HG03558 (cell line): ENCODE results near the gene LYPD1.

Source experiments
- ATAC-seq: cut with Tn5 transposase; IDR thresholded peaks from one replicate; pipeline ENCODE4 v1.9.1; 2021; ENCODE audit warnings: moderate number of reproducible peaks; ENCODE audit not compliant: unreplicated experiment; ENCODE audit errors: extremely low read depth

LYPD1 gene

GRCh38 chr2:132638313-132639040 is 31.5 kb downstream of the LYPD1 start:
- no peak for ATAC-seq

- no peak for ATAC-seq
These were observed 33.7 kb downstream of the LYPD1 start for GRCh38 chr2:132636346-132636745.

GRCh38 chr2:132633635-132634034 is 36.4 kb downstream of the LYPD1 start:
- ATAC-seq: no peak

GRCh38 chr2:132632000-132632649 is 37.9 kb downstream of the LYPD1 start:
- ATAC-seq: no peak

- ATAC-seq: no peak
These were observed 42.5 kb downstream of the LYPD1 start for GRCh38 chr2:132627536-132627935.

- ATAC-seq: no peak
These were observed 46.7 kb downstream of the LYPD1 start for GRCh38 chr2:132623096-132623839.

GRCh38 chr2:132621131-132621875 is 48.7 kb downstream of the LYPD1 start:
- ATAC-seq: no peak

GRCh38 chr2:132620115-132620514 is 49.9 kb downstream of the LYPD1 start:
- no peak for ATAC-seq

- ATAC-seq: no peak
These were observed 51.3 kb downstream of the LYPD1 start for GRCh38 chr2:132618734-132619133.

- no peak for ATAC-seq
These were observed 52.0 kb downstream of the LYPD1 start for GRCh38 chr2:132617989-132618388.

- ATAC-seq: no peak
These were observed 54.5 kb downstream of the LYPD1 start for GRCh38 chr2:132615329-132616085.

GRCh38 chr2:132611719-132612118 is 58.3 kb downstream of the LYPD1 start:
- no peak for ATAC-seq

GRCh38 chr2:132609101-132609890 is 60.7 kb downstream of the LYPD1 start:
- ATAC-seq: no peak

- ATAC-seq: no peak
These were observed 61.7 kb downstream of the LYPD1 start for GRCh38 chr2:132608311-132608710.

- ATAC-seq: no peak
These were observed 62.4 kb downstream of the LYPD1 start for GRCh38 chr2:132607426-132608090.

GRCh38 chr2:132606649-132607048 is 63.4 kb downstream of the LYPD1 start:
- ATAC-seq: no peak

GRCh38 chr2:132605236-132606180 is 64.5 kb downstream of the LYPD1 start:
- no peak for ATAC-seq
